SK-N-SH (cell line): ENCODE data around the gene ARID1B.

Source experiments
- EZH2phosphoT487 ChIP-seq: fragments of 200-600 bp; sonication (generic); IDR thresholded peaks from 2 replicates; pipeline ENCODE4 v1.6.1; 2017; ENCODE audit warnings: low read depth, mixed run types, mild to moderate bottlenecking, antibody characterized with exemption, moderate library complexity, borderline replicate concordance
- NRF1 ChIP-seq: IDR thresholded peaks from 2 replicates; pipeline ENCODE4 v1.6.1; 2012; ENCODE audit warnings: low read depth, mild to moderate bottlenecking, low read length
- POLR2AphosphoS5 ChIP-seq: IDR thresholded peaks from 2 replicates; pipeline ENCODE4 v1.6.1; 2012; ENCODE audit warnings: low read depth, low read length
- RAD21 ChIP-seq: IDR thresholded peaks from 2 replicates; pipeline ENCODE4 v1.6.1; 2012; ENCODE audit warnings: mild to moderate bottlenecking, low read length
- RXRA ChIP-seq: IDR thresholded peaks from 2 replicates; pipeline ENCODE4 v1.4.0; 2012; ENCODE audit warnings: low read depth, mild to moderate bottlenecking, borderline replicate concordance
- SMC3 ChIP-seq: IDR thresholded peaks from 2 replicates; pipeline ENCODE4 v1.6.1; 2012; ENCODE audit warnings: low read depth, low read length, improper control_type of control experiment
- TF ChIP-seq, protein P1 (sequence below): fragments of 200-600 bp; sonication (generic); IDR thresholded peaks from 2 replicates; pipeline ENCODE4 v1.6.1; 2017; ENCODE audit warnings: antibody characterized with exemption, mild to moderate bottlenecking, moderate library complexity
- TF ChIP-seq, protein P2 (sequence below): IDR thresholded peaks from 2 replicates; pipeline ENCODE4 v1.4.0; 2012; ENCODE audit warnings: low read depth
- TF ChIP-seq, protein P3 (sequence below): IDR thresholded peaks from 2 replicates; pipeline ENCODE4 v1.4.0; 2012; ENCODE audit warnings: low read depth, borderline replicate concordance

DNA sequence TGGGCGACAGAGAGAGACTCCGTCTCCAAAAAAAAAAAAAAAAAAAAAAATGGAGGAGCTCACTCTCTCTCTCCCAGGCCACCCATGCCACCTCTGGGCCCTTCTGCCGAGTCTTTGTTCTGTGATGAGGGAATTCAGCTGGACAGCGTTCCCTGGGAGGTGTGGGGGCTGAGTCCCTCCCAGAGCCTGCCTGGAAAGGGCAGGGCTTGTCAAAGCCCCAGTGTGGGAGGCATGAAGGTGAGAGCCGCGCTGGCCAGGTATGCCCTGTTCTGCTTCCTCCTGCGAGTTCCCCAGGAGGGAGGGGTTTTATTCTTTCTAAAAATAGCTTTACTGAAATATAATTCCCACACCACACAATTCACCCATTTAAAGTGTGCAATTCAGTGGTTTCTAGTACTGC, 476.5 kb downstream of the ARID1B start:
- TF ChIP-seq, protein P1, sequence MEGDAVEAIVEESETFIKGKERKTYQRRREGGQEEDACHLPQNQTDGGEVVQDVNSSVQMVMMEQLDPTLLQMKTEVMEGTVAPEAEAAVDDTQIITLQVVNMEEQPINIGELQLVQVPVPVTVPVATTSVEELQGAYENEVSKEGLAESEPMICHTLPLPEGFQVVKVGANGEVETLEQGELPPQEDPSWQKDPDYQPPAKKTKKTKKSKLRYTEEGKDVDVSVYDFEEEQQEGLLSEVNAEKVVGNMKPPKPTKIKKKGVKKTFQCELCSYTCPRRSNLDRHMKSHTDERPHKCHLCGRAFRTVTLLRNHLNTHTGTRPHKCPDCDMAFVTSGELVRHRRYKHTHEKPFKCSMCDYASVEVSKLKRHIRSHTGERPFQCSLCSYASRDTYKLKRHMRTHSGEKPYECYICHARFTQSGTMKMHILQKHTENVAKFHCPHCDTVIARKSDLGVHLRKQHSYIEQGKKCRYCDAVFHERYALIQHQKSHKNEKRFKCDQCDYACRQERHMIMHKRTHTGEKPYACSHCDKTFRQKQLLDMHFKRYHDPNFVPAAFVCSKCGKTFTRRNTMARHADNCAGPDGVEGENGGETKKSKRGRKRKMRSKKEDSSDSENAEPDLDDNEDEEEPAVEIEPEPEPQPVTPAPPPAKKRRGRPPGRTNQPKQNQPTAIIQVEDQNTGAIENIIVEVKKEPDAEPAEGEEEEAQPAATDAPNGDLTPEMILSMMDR = no peak
- TF ChIP-seq RAD21 (no peak), NRF1 (no peak), SMC3 (no peak), POLR2AphosphoS5 (no peak), RXRA (no peak), EZH2phosphoT487 (no peak)
- TF ChIP-seq, protein P2, sequence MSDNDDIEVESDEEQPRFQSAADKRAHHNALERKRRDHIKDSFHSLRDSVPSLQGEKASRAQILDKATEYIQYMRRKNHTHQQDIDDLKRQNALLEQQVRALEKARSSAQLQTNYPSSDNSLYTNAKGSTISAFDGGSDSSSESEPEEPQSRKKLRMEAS = no peak
- TF ChIP-seq, protein P3, sequence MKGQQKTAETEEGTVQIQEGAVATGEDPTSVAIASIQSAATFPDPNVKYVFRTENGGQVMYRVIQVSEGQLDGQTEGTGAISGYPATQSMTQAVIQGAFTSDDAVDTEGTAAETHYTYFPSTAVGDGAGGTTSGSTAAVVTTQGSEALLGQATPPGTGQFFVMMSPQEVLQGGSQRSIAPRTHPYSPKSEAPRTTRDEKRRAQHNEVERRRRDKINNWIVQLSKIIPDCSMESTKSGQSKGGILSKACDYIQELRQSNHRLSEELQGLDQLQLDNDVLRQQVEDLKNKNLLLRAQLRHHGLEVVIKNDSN = no peak
